Activated CD4-positive, alpha-beta memory T cell treated with anti-CD3 and anti-CD28 coated beads for 36 hours (primary cell): ENCODE data around the gene CD302. TPM values are rescaled to one million over a fixed set of nuclear protein-coding genes. Genes with fewer than 3 reads are reported as not detected.
"Not testable (repeated sequence)": the region's sequence is repeated elsewhere in the genome, so short reads cannot be mapped to it uniquely, and the experiment has no call there.

ENCODE experiments used
- CTCF ChIA-PET: fragments of 350-600 bp; sonication (Branson Sonifier 250); formaldehyde crosslinking; loops from one replicate; lab custom pipeline; 2021; ENCODE audit warnings: antibody characterized with exemption, inconsistent platforms; lab: Charles Lee
- POLR2A ChIA-PET: fragments of 350-600 bp; sonication (Branson Sonifier 250); formaldehyde crosslinking; loops from one replicate; lab custom pipeline; 2021; ENCODE audit warnings: antibody characterized with exemption; lab: Charles Lee
- DNase-seq: peaks from one replicate; pipeline ENCODE4 v3.0.0-alpha.2; 2020
- H3K27ac Mint-ChIP-seq: one replicate; pipeline ENCODE4 v1.8.0; 2021; ENCODE audit warnings: mixed read lengths
- H3K27me3 Mint-ChIP-seq: one replicate; pipeline ENCODE4 v1.8.0; 2021; ENCODE audit warnings: mixed read lengths
- H3K36me3 Mint-ChIP-seq: one replicate; pipeline ENCODE4 v1.8.0; 2021; ENCODE audit warnings: mixed read lengths
- H3K4me1 Mint-ChIP-seq: one replicate; pipeline ENCODE4 v1.8.0; 2021; ENCODE audit warnings: low read depth, mixed read lengths
- H3K4me3 Mint-ChIP-seq: one replicate; pipeline ENCODE4 v1.8.0; 2021; ENCODE audit warnings: mild to moderate bottlenecking, mixed read lengths
- H3K9me3 Mint-ChIP-seq: one replicate; pipeline ENCODE4 v1.8.0; 2021; ENCODE audit warnings: mixed read lengths
- intact Hi-C: fragments of 100-400 bp; cut with micrococcal nuclease; formaldehyde crosslinking; loops from one replicate; pipeline ENCODE4 v1.15.1; 2023
- total RNA-seq, 2 experiments: library from RNA; stranded (reverse); gene quantifications; one replicate each; pipeline ENCODE4 v1.2.3, GENCODE V29; 2021

Gene CD302
- total RNA-seq, 2 experiments from 2014 or later = 0.55 to 0.56 TPM

- POLR2A ChIA-PET = no interaction called here
- Mint-ChIP-seq H3K4me1 (peaks cover 4% of the 10 kb centered on the region), H3K4me3 (no peak overlapping the region), H3K27me3 (peaks cover 9% of the 10 kb centered on the region), H3K9me3 (no peaks in the 10 kb centered on the region), H3K36me3 (no peaks in the 10 kb centered on the region), H3K27ac (no peak overlapping the region)
- DNase-seq = no peak
- CTCF ChIA-PET = interaction anchor here (0.7 to 1.1 kb wide), 2 partner anchors 9 to 176 kb away, joined by 3 read pairs; no protein-coding TSS in a partner anchor
- intact Hi-C loops = no loop called here
These were observed 6.0 kb downstream of the CD302 start for GRCh38 chr2:159792036-159792435.

GRCh38 chr2:159790323-159790722 is 7.7 kb downstream of the CD302 start:
- DNase-seq = no peak
- no peak overlapping the region for H3K4me3 Mint-ChIP-seq
- no peaks in the 10 kb centered on the region for H3K9me3 Mint-ChIP-seq
- no peak overlapping the region for H3K27ac Mint-ChIP-seq
- ChIA-PET CTCF (no interaction called here), POLR2A (no interaction called here)
- no peaks in the 10 kb centered on the region for H3K36me3 Mint-ChIP-seq
- H3K4me1 Mint-ChIP-seq = peaks cover 4% of the 10 kb centered on the region
- intact Hi-C loops = no loop called here
- H3K27me3 Mint-ChIP-seq = peaks cover under 1% of the 10 kb centered on the region

GRCh38 chr2:159788253-159788652 is 9.8 kb downstream of the CD302 start:
- H3K36me3 Mint-ChIP-seq = no peaks in the 10 kb centered on the region
- POLR2A ChIA-PET = no interaction called here
- no peaks in the 10 kb centered on the region for H3K9me3 Mint-ChIP-seq
- CTCF ChIA-PET = no interaction called here
- H3K27ac Mint-ChIP-seq = no peak overlapping the region
- intact Hi-C loops = no loop called here
- no peak for DNase-seq
- H3K27me3 Mint-ChIP-seq = no peaks in the 10 kb centered on the region
- H3K4me3 Mint-ChIP-seq = no peak overlapping the region
- H3K4me1 Mint-ChIP-seq = peaks cover 4% of the 10 kb centered on the region

GRCh38 chr2:159787647-159788046 is 10.4 kb downstream of the CD302 start:
- H3K36me3 Mint-ChIP-seq, H3K27ac Mint-ChIP-seq, H3K9me3 Mint-ChIP-seq, POLR2A ChIA-PET, CTCF ChIA-PET, H3K4me1 Mint-ChIP-seq, DNase-seq, H3K4me3 Mint-ChIP-seq, intact Hi-C loops, H3K27me3 Mint-ChIP-seq: not testable (repeated sequence)

- ChIA-PET POLR2A (no interaction called here), CTCF (no interaction called here)
- Mint-ChIP-seq H3K4me1 (peaks cover 4% of the 10 kb centered on the region), H3K36me3 (no peaks in the 10 kb centered on the region), H3K9me3 (no peaks in the 10 kb centered on the region), H3K27ac (no peak overlapping the region), H3K4me3 (no peak overlapping the region), H3K27me3 (no peaks in the 10 kb centered on the region)
- DNase-seq = no peak
- intact Hi-C loops = no loop called here
These were observed 11.1 kb downstream of the CD302 start for GRCh38 chr2:159786938-159787337.

- DNase-seq = no peak
- Mint-ChIP-seq H3K9me3 (no peaks in the 10 kb centered on the region), H3K36me3 (no peaks in the 10 kb centered on the region), H3K27me3 (no peaks in the 10 kb centered on the region), H3K4me1 (peaks cover 3% of the 10 kb centered on the region), H3K27ac (no peak overlapping the region), H3K4me3 (no peak overlapping the region)
- intact Hi-C loops = no loop called here
- ChIA-PET POLR2A (no interaction called here), CTCF (no interaction called here)
These were observed 12.8 kb downstream of the CD302 start for GRCh38 chr2:159785195-159785594.

GRCh38 chr2:159784744-159785143 is 13.3 kb downstream of the CD302 start:
- H3K4me1 Mint-ChIP-seq, H3K4me3 Mint-ChIP-seq, intact Hi-C loops, H3K36me3 Mint-ChIP-seq, H3K27ac Mint-ChIP-seq, CTCF ChIA-PET, DNase-seq, H3K9me3 Mint-ChIP-seq, H3K27me3 Mint-ChIP-seq, POLR2A ChIA-PET: not testable (repeated sequence)

- no peaks in the 10 kb centered on the region for H3K36me3 Mint-ChIP-seq
- no peak for DNase-seq
- ChIA-PET POLR2A (no interaction called here), CTCF (no interaction called here)
- no peaks in the 10 kb centered on the region for H3K27me3 Mint-ChIP-seq
- no peaks in the 10 kb centered on the region for H3K9me3 Mint-ChIP-seq
- intact Hi-C loops = no loop called here
- H3K4me1 Mint-ChIP-seq = peaks cover 5% of the 10 kb centered on the region
- H3K4me3 Mint-ChIP-seq = no peak overlapping the region
- H3K27ac Mint-ChIP-seq = no peak overlapping the region
These were observed 14.5 kb downstream of the CD302 start for GRCh38 chr2:159783556-159783955.

GRCh38 chr2:159776321-159776720 is 21.7 kb downstream of the CD302 start:
- H3K4me3 Mint-ChIP-seq = no peak overlapping the region
- intact Hi-C loops = no loop called here
- H3K27ac Mint-ChIP-seq = no peak overlapping the region

GRCh38 chr2:159775021-159775420 is 23.0 kb downstream of the CD302 start:
- intact Hi-C loops = no loop called here
- DNase-seq = no peak
- Mint-ChIP-seq H3K36me3 (peaks cover 5% of the 10 kb centered on the region), H3K9me3 (no peaks in the 10 kb centered on the region), H3K4me1 (peaks cover 4% of the 10 kb centered on the region), H3K27me3 (no peaks in the 10 kb centered on the region), H3K4me3 (no peak overlapping the region), H3K27ac (no peak overlapping the region)
- ChIA-PET CTCF (no interaction called here), POLR2A (no interaction called here)

More at GRCh38 chr2:159776321-159776720, 21.7 kb downstream of the CD302 start:
- Mint-ChIP-seq H3K27me3 (no peaks in the 10 kb centered on the region), H3K9me3 (no peaks in the 10 kb centered on the region), H3K36me3 (peaks cover 5% of the 10 kb centered on the region), H3K4me1 (peaks cover 5% of the 10 kb centered on the region)
- ChIA-PET CTCF (interaction anchor here (1.4 kb wide), 1 partner anchor 32 kb away, joined by 3 read pairs; no protein-coding TSS in a partner anchor), POLR2A (no interaction called here)
- no peak for DNase-seq

- peaks cover under 1% of the 10 kb centered on the region for H3K4me1 Mint-ChIP-seq
- no peaks in the 10 kb centered on the region for H3K9me3 Mint-ChIP-seq
- POLR2A ChIA-PET = no interaction called here
- H3K36me3 Mint-ChIP-seq = peaks cover 5% of the 10 kb centered on the region
- no peak for DNase-seq
- intact Hi-C loops = no loop called here
- CTCF ChIA-PET = no interaction called here
- H3K4me3 Mint-ChIP-seq = no peak overlapping the region
- no peak overlapping the region for H3K27ac Mint-ChIP-seq
- H3K27me3 Mint-ChIP-seq = no peaks in the 10 kb centered on the region
These were observed 23.5 kb downstream of the CD302 start for GRCh38 chr2:159774370-159774990.

GRCh38 chr2:159773886-159774285 is 24.1 kb downstream of the CD302 start:
- H3K36me3 Mint-ChIP-seq = peaks cover 5% of the 10 kb centered on the region
- no peak overlapping the region for H3K4me3 Mint-ChIP-seq
- CTCF ChIA-PET = interaction anchor here (0.6 kb wide), 1 partner anchor 22 kb away, joined by 3 read pairs; no protein-coding TSS in a partner anchor
- DNase-seq = no peak
- H3K9me3 Mint-ChIP-seq = no peaks in the 10 kb centered on the region
- no peaks in the 10 kb centered on the region for H3K27me3 Mint-ChIP-seq
- POLR2A ChIA-PET = no interaction called here
- H3K4me1 Mint-ChIP-seq = no peaks in the 10 kb centered on the region
- no peak overlapping the region for H3K27ac Mint-ChIP-seq
- intact Hi-C loops = no loop called here

- POLR2A ChIA-PET = no interaction called here
- no peaks in the 10 kb centered on the region for H3K4me1 Mint-ChIP-seq
- no peak for DNase-seq
- no peak overlapping the region for H3K27ac Mint-ChIP-seq
- no peaks in the 10 kb centered on the region for H3K27me3 Mint-ChIP-seq
- H3K9me3 Mint-ChIP-seq = no peaks in the 10 kb centered on the region
- intact Hi-C loops = no loop called here
- no peak overlapping the region for H3K4me3 Mint-ChIP-seq
- H3K36me3 Mint-ChIP-seq = peaks cover 5% of the 10 kb centered on the region
- CTCF ChIA-PET = interaction anchor here (0.6 kb wide), 1 partner anchor 22 kb away, joined by 3 read pairs; no protein-coding TSS in a partner anchor
These were observed 24.6 kb downstream of the CD302 start for GRCh38 chr2:159773426-159773825.
